ENCODE data around the gene SLC9A9.
"Not testable (repeated sequence)": the region's sequence is repeated elsewhere in the genome, so short reads cannot be mapped to it uniquely, and the experiment has no call there.

The SLC9A9 gene

GRCh38 chr3:143526011-143526545 lies 322.2 kb downstream of the SLC9A9 start:
- DNase-seq (ENCODE audit: extremely low read depth, low read depth), result no peak
- H3K4me3 ChIP-seq (replicated peaks; ENCODE audit: low read depth, low read length), result no peak overlapping the region
- TF ChIP-seq CTCF (IDR thresholded peaks at IDR 0.05; ENCODE audit: low read depth, low read length, missing control alignments), result no peak

GRCh38 chr3:143525408-143525807 lies 322.9 kb downstream of the SLC9A9 start:
- DNase-seq (ENCODE audit: extremely low read depth, low read depth), result no peak
- H3K4me3 ChIP-seq (replicated peaks; ENCODE audit: low read depth, low read length), result no peak overlapping the region
- TF ChIP-seq CTCF (IDR thresholded peaks at IDR 0.05; ENCODE audit: low read depth, low read length, missing control alignments), result no peak

- no peak overlapping the region for H3K4me3 ChIP-seq (replicated peaks; ENCODE audit: low read depth, low read length)
- no peak for DNase-seq (ENCODE audit: extremely low read depth, low read depth)
- no peak for TF ChIP-seq CTCF (IDR thresholded peaks at IDR 0.05; ENCODE audit: low read depth, low read length, missing control alignments)
Measured at GRCh38 chr3:143521803-143522202, 326.5 kb downstream of the SLC9A9 start.

- not testable (repeated sequence) for H3K4me3 ChIP-seq (replicated peaks; ENCODE audit: low read depth, low read length); DNase-seq (ENCODE audit: extremely low read depth, low read depth)
Measured at GRCh38 chr3:143517131-143517530, 331.1 kb downstream of the SLC9A9 start.

- no peak overlapping the region for H3K4me3 ChIP-seq (replicated peaks; ENCODE audit: low read depth, low read length)
- no peak for TF ChIP-seq CTCF (IDR thresholded peaks at IDR 0.05; ENCODE audit: low read depth, low read length, missing control alignments)
- no peak for DNase-seq (ENCODE audit: extremely low read depth, low read depth)
Measured at GRCh38 chr3:143514874-143515273, 333.4 kb downstream of the SLC9A9 start.

GRCh38 chr3:143514109-143514508 lies 334.2 kb downstream of the SLC9A9 start:
- no peak for TF ChIP-seq CTCF (IDR thresholded peaks at IDR 0.05; ENCODE audit: low read depth, low read length, missing control alignments)
- no peak overlapping the region for H3K4me3 ChIP-seq (replicated peaks; ENCODE audit: low read depth, low read length)
- no peak for DNase-seq (ENCODE audit: extremely low read depth, low read depth)

- no peak for TF ChIP-seq CTCF (IDR thresholded peaks at IDR 0.05; ENCODE audit: low read depth, low read length, missing control alignments)
- DNase-seq (ENCODE audit: extremely low read depth, low read depth), result no peak
- H3K4me3 ChIP-seq (replicated peaks; ENCODE audit: low read depth, low read length), result no peak overlapping the region
Measured at GRCh38 chr3:143511174-143511879, 336.9 kb downstream of the SLC9A9 start.

Measured in HFF-Myc (cell line).